Smooth muscle cell (in vitro differentiated cells): ENCODE data around the gene UGCG. TPM values are rescaled to one million over a fixed set of nuclear protein-coding genes. Genes with fewer than 3 reads are reported as not detected.
A peak's percentile ranks its signal among the peaks of the same experiment; 100 is the strongest.

Source experiments
- DNase-seq: peaks from one replicate; lab custom pipeline; 2025; ENCODE audit not compliant: unreplicated experiment; lab: John Stamatoyannopoulos, UW
- H2AFZ ChIP-seq: fragments of 200-600 bp; sonication (generic); 2 replicates; pipeline ENCODE4 v1.6.0; 2016; ENCODE audit warnings: antibody characterized with exemption, low read depth, mild to moderate bottlenecking
- H3F3A ChIP-seq: fragments of 200-600 bp; sonication (generic); 2 replicates; pipeline ENCODE4 v1.6.0; 2017; ENCODE audit warnings: antibody characterized with exemption, low read depth
- H3K27ac ChIP-seq: fragments of 200-600 bp; sonication (generic); 2 replicates; pipeline ENCODE4 v1.5.1; 2016; ENCODE audit warnings: low read depth, mild to moderate bottlenecking
- H3K27me3 ChIP-seq: fragments of 200-600 bp; sonication (generic); 2 replicates; pipeline ENCODE4 v1.6.1; 2016; ENCODE audit warnings: low read depth, mild to moderate bottlenecking
- H3K36me3 ChIP-seq: fragments of 200-600 bp; sonication (generic); 2 replicates; pipeline ENCODE4 v1.5.1; 2016; ENCODE audit warnings: low read depth
- H3K4me1 ChIP-seq: fragments of 200-600 bp; sonication (generic); 2 replicates; pipeline ENCODE4 v1.5.1; 2016; ENCODE audit warnings: low read depth
- H3K4me2 ChIP-seq: fragments of 200-600 bp; sonication (generic); 2 replicates; pipeline ENCODE4 v1.6.0; 2016; ENCODE audit warnings: mild to moderate bottlenecking
- H3K4me3 ChIP-seq: fragments of 200-600 bp; sonication (generic); 2 replicates; pipeline ENCODE4 v1.5.1; 2016; ENCODE audit warnings: mild to moderate bottlenecking
- H3K79me2 ChIP-seq: fragments of 200-600 bp; sonication (generic); 2 replicates; pipeline ENCODE4 v1.6.0; 2016; ENCODE audit warnings: low read depth, mild to moderate bottlenecking
- H3K9ac ChIP-seq: fragments of 200-600 bp; sonication (generic); 2 replicates; pipeline ENCODE4 v1.6.0; 2016; ENCODE audit warnings: low read depth
- H3K9me3 ChIP-seq: fragments of 200-600 bp; sonication (generic); replicated peaks from 2 replicates; pipeline ENCODE4 v1.5.1; 2016; ENCODE audit warnings: low read depth
- H4K20me1 ChIP-seq: fragments of 200-600 bp; sonication (generic); 2 replicates; pipeline ENCODE4 v1.6.0; 2016; ENCODE audit warnings: low read depth
- CTCF ChIP-seq: fragments of 200-600 bp; sonication (generic); IDR thresholded peaks from 2 replicates; pipeline ENCODE4 v1.5.1; 2017; ENCODE audit warnings: borderline replicate concordance, mild to moderate bottlenecking, antibody characterized with exemption; ENCODE audit not compliant: insufficient read depth, poor library complexity, severe bottlenecking
- WGBS: methylation state at CpG from one replicate; pipeline ENCODE4 v1.1.7; 2016; ENCODE audit warnings: low lambda C conversion rate; 5-methylcytosine and 5-hydroxymethylcytosine counted together
- polyA plus RNA-seq: library from polyadenylated mRNA; unstranded; fragments of >200 nt; fragmentation: Nextera tagmentation; extraction: Ambion mirVana; gene quantifications from 2 replicates; pipeline ENCODE4 v1.2.1, GENCODE V29; 2016
- total RNA-seq: library from RNA; depleted of rRNA; stranded (reverse); fragments of >200 nt; gene quantifications from 2 replicates; pipeline ENCODE4 v1.2.3, GENCODE V29; 2014

UGCG gene
- total and polyA plus RNA-seq, 2 experiments from 2014 or later = 21.3 to 34.0 TPM

- Histone ChIP-seq H3K4me3 (no peak overlapping the region), H3K27me3 (no peaks in the 10 kb centered on the region), H3K9ac (no peak overlapping the region), H3F3A (peaks cover 11% of the 10 kb centered on the region), H3K9me3 (no peaks in the 10 kb centered on the region), H3K4me2 (peak overlapping the region; percentile 25), H3K36me3 (peaks cover 4% of the 10 kb centered on the region), H3K27ac (peak overlapping the region; percentile 2), H2AFZ (no peak overlapping the region), H4K20me1 (no peaks in the 10 kb centered on the region), H3K79me2 (no peaks in the 10 kb centered on the region), H3K4me1 (no peaks in the 10 kb centered on the region)
- WGBS = 61% methylated on average over 2 of the region's 2 CpGs
- TF ChIP-seq CTCF = no peak
- no peak for DNase-seq
Measured at GRCh38 chr9:111937301-111937700, 40.7 kb downstream of the UGCG start.

- H2AFZ ChIP-seq = no peak overlapping the region
- H3K9ac ChIP-seq = no peak overlapping the region
- H3K27ac ChIP-seq = peak overlapping the region; percentile 2
- TF ChIP-seq CTCF = no peak
- no peak for DNase-seq
- no peaks in the 10 kb centered on the region for H3K27me3 ChIP-seq
- peaks cover 11% of the 10 kb centered on the region for H3F3A ChIP-seq
- no peak overlapping the region for H3K4me3 ChIP-seq
- H3K4me2 ChIP-seq = no peak overlapping the region
- no peaks in the 10 kb centered on the region for H4K20me1 ChIP-seq
- no peaks in the 10 kb centered on the region for H3K79me2 ChIP-seq
- 85% methylated on average over 12 of the region's 12 CpGs for WGBS
- no peaks in the 10 kb centered on the region for H3K36me3 ChIP-seq
- no peaks in the 10 kb centered on the region for H3K4me1 ChIP-seq
- H3K9me3 ChIP-seq = no peaks in the 10 kb centered on the region
Measured at GRCh38 chr9:111937781-111938426, 41.3 kb downstream of the UGCG start.

- WGBS = 94% methylated on average over 4 of the region's 4 CpGs
- Histone ChIP-seq H3K9me3 (no peaks in the 10 kb centered on the region), H3K4me1 (no peaks in the 10 kb centered on the region), H3K27ac (no peak overlapping the region), H3F3A (peaks cover 11% of the 10 kb centered on the region), H3K9ac (no peak overlapping the region), H2AFZ (no peak overlapping the region), H4K20me1 (no peaks in the 10 kb centered on the region), H3K79me2 (no peaks in the 10 kb centered on the region), H3K27me3 (no peaks in the 10 kb centered on the region), H3K4me3 (no peak overlapping the region), H3K4me2 (no peak overlapping the region), H3K36me3 (no peaks in the 10 kb centered on the region)
- DNase-seq = no peak
- no peak for TF ChIP-seq CTCF
Measured at GRCh38 chr9:111938427-111938800, 41.8 kb downstream of the UGCG start.

GRCh38 chr9:111939322-111939721, 42.7 kb downstream of the UGCG start:
- no peak overlapping the region for H3K4me3 ChIP-seq
- no peaks in the 10 kb centered on the region for H3K79me2 ChIP-seq
- H2AFZ ChIP-seq = no peak overlapping the region
- H3K9me3 ChIP-seq = no peaks in the 10 kb centered on the region
- 94% methylated on average over 2 of the region's 2 CpGs for WGBS
- no peaks in the 10 kb centered on the region for H3K27me3 ChIP-seq
- H3K4me1 ChIP-seq = no peaks in the 10 kb centered on the region
- H3K4me2 ChIP-seq = no peak overlapping the region
- no peaks in the 10 kb centered on the region for H3K36me3 ChIP-seq
- H4K20me1 ChIP-seq = no peaks in the 10 kb centered on the region
- H3K27ac ChIP-seq = no peak overlapping the region
- no peak for DNase-seq
- H3F3A ChIP-seq = peaks cover 11% of the 10 kb centered on the region
- no peak overlapping the region for H3K9ac ChIP-seq
- no peak for TF ChIP-seq CTCF
